Esophagus muscularis mucosa (tissue), 4 donors: ENCODE measurements around the gene CDC14B. TPM values are rescaled to one million over a fixed set of nuclear protein-coding genes. Genes with fewer than 3 reads are reported as not detected.

Source experiments
- DNase-seq: peaks from one replicate; pipeline ENCODE4 v3.0.0-alpha.2; 2017; ENCODE audit errors: extremely low spot score
- H3K27ac ChIP-seq, 4 donors: fragments of 200-600 bp; sonication (generic); replicated peaks in 1 of 4; 1 replicate in 3 of 4; 2 replicates in 1 of 4; pipeline ENCODE4 v1.5.1; 2016 to 2019; ENCODE audit warnings: mild to moderate bottlenecking in 1 of 4
- H3K27me3 ChIP-seq, 4 donors: fragments of 200-600 bp; sonication (generic); one replicate each; pipeline versions ENCODE4 v1.5.1 to v1.6.0; 2016 to 2019
- H3K36me3 ChIP-seq, 4 donors: fragments of 200-600 bp; sonication (generic); one replicate each; pipeline ENCODE4 v1.5.1; 2016 to 2019
- H3K4me1 ChIP-seq, 4 donors: fragments of 200-600 bp; sonication (generic); one replicate each; pipeline ENCODE4 v1.5.1; 2016 to 2019
- H3K4me3 ChIP-seq, 4 donors: fragments of 200-600 bp; sonication (generic); 1 replicate in 2 of 4; 2 replicates in 2 of 4; pipeline ENCODE4 v1.5.1; 2016 to 2019; ENCODE audit warnings: mild to moderate bottlenecking in 4 of 4, moderate library complexity in 1 of 4
- H3K9me3 ChIP-seq, 4 donors: fragments of 200-600 bp; sonication (generic); 1 replicate in 3 of 4; 2 replicates in 1 of 4; pipeline ENCODE4 v1.5.1; 2016 to 2019
- EP300 ChIP-seq: sonication (generic); formaldehyde crosslinking; IDR thresholded peaks from one replicate; pipeline ENCODE4 v1.6.1; 2017; ENCODE audit warnings: antibody characterized with exemption
- POLR2A ChIP-seq: fragments of 450-650 bp; IDR thresholded peaks from one replicate; pipeline ENCODE4 v1.6.1; 2017; ENCODE audit warnings: antibody characterized with exemption, moderate library complexity, mild to moderate bottlenecking, low read depth
- POLR2AphosphoS5 ChIP-seq, 2 donors: sonication (generic); formaldehyde crosslinking; IDR thresholded peaks; one replicate each; pipeline ENCODE4 v1.6.1; 2017; ENCODE audit warnings: antibody characterized with exemption in 2 of 2
- WGBS: methylation state at CpG from one replicate; pipeline ENCODE4 v1.1.5; 2018; 5-methylcytosine and 5-hydroxymethylcytosine counted together
- intact Hi-C: fragments of 100-400 bp; cut with DNase I; formaldehyde crosslinking; loops from one replicate; pipeline ENCODE4 v1.15.1; 2023
- total RNA-seq, 4 donors: library from RNA; depleted of rRNA; stranded (reverse); fragments of >200 nt; gene quantifications; one replicate each; pipeline versions ENCODE4 v1.1.0 to v1.2.1, GENCODE V29; 2016
- TF ChIP-seq, protein P1 (sequence below), 3 experiments: fragments of 200-600 bp in 2 of 3; fragments of 450-650 bp in 1 of 3; sonication (generic) in 2 of 3; IDR thresholded peaks; one replicate each; pipeline ENCODE4 v1.5.1; 2017 to 2019; ENCODE audit warnings: antibody characterized with exemption in 3 of 3, mild to moderate bottlenecking in 2 of 3, moderate library complexity in 1 of 3

Gene CDC14B
- total RNA-seq, 4 donors from 2014 or later = 22.0 to 39.7 (median 27.0) TPM

DNA sequence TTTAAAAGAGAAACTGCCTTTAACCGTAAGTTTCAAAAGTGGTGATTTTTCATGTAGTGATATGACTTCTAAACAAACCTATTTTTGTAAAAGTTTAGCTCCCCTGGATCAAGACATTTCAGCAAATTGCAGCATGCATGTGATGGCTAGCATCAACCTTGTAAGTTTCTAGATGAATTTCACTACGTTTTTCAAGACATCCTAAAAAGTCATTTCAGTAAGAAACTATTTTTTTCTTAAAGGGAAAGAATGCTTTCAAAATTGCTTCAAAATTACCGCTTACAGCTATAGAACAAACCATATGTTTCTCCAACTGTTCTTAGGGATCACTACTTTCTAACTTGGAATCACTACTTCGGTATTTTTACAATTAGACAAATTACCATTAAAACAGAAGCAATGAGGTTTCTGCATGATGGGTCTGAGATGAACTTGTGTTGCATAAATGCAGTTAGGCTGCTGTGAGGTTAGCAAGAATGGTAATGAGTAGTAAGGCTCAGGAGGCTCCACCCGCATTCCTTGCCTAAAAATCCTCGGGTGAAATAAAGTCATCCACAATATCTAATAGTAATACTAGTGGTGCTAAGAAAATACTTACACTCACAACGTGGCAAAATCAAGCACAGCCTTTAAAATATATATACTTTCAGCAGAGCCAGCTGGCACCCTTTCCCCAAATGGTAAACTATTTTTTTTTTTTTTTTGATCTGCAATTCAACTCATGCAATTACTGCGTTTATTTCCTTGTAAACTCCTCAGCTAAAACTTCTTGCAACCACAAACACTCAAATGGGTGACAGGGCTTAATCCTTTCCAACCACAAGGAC lies 53.8 kb downstream of the CDC14B start:
- peak overlapping the region; percentile 87 to 94 (median 89) for H3K27ac ChIP-seq
- H3K4me1 ChIP-seq = peaks cover 6 to 25% (median 24%) of the 10 kb centered on the region in 4 donors
- peaks cover 0 to 20% (median 12%) of the 10 kb centered on the region in 4 donors for H3K36me3 ChIP-seq
- H3K9me3 ChIP-seq = no peaks in the 10 kb centered on the region
- H3K4me3 ChIP-seq = peak overlapping the region; percentile 74 to 91 (median 90)
- no peaks in the 10 kb centered on the region for H3K27me3 ChIP-seq
- intact Hi-C loops = loop anchor here (5.0 kb wide), 2 partner anchors 51 to 114 kb away; partner anchors contain the start of genes CDC14B and HABP4
- TF ChIP-seq EP300 (no peak), POLR2A (no peak), POLR2AphosphoS5 (IDR thresholded peaks at IDR 0.05) (no peak)
- TF ChIP-seq, protein P1, sequence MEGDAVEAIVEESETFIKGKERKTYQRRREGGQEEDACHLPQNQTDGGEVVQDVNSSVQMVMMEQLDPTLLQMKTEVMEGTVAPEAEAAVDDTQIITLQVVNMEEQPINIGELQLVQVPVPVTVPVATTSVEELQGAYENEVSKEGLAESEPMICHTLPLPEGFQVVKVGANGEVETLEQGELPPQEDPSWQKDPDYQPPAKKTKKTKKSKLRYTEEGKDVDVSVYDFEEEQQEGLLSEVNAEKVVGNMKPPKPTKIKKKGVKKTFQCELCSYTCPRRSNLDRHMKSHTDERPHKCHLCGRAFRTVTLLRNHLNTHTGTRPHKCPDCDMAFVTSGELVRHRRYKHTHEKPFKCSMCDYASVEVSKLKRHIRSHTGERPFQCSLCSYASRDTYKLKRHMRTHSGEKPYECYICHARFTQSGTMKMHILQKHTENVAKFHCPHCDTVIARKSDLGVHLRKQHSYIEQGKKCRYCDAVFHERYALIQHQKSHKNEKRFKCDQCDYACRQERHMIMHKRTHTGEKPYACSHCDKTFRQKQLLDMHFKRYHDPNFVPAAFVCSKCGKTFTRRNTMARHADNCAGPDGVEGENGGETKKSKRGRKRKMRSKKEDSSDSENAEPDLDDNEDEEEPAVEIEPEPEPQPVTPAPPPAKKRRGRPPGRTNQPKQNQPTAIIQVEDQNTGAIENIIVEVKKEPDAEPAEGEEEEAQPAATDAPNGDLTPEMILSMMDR (IDR thresholded peaks at IDR 0.05) = no peak
- no peak for DNase-seq
- 18% methylated on average over 8 of the region's 8 CpGs for WGBS

DNA sequence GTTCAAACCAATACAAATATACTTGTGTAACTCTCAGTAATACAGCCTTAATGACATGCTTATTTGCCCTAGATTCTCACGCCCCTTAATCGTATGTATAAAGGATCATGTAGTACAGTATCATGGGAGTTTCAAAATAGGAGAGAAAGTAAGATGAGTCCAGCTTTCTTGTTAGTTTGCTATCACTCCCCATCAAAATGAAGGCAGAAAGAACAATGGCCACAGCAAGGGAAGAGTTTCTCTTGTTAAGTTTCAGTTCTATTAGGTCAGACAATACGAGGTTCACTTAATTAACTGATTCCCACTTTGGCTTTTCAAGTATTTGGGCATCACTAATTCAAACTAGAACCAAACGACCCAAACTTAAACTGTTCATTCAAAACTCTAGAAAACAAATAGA lies 55.4 kb downstream of the CDC14B start:
- H3K27me3 ChIP-seq = no peaks in the 10 kb centered on the region
- H3K27ac ChIP-seq = no peak overlapping the region
- 79% methylated on average over 4 of the region's 4 CpGs for WGBS
- peaks cover 6 to 25% (median 24%) of the 10 kb centered on the region in 4 donors for H3K4me1 ChIP-seq
- no peaks in the 10 kb centered on the region for H3K9me3 ChIP-seq
- TF ChIP-seq EP300 = no peak
- TF ChIP-seq, protein P1 (IDR thresholded peaks at IDR 0.05) = no peak
- no peak for TF ChIP-seq POLR2AphosphoS5 (IDR thresholded peaks at IDR 0.05)
- no peak for TF ChIP-seq POLR2A
- intact Hi-C loops = no loop called here
- no peak overlapping the region for H3K4me3 ChIP-seq
- DNase-seq = no peak
- peaks cover 5 to 25% (median 16%) of the 10 kb centered on the region in 4 donors for H3K36me3 ChIP-seq

DNA sequence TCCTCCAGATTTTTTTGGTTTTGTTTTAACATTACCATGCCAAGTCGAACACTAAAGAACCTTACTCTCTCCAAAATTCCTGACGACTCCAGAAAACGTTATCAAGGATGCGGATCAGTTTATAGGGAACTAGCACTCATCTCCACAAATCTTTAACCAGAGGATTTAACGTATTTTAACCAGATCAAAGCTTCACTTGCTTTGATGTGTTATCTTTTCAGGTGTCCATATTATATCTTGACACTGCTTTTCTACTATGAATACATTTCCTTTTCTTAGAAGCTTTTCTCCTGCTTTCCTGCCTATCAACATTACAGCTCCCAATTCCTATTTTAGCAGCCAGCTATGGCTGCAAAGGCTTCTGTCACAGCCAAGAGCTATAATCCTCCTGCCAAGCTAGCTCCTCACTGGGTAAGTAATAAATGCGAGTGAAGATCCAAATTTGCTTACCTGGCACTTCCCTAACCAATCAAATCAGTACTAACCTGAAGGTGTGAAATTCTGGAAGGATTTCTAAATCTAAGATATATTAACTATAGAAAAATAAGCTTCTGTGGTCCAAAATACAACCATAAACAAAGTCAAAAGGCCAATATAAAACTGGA lies 60.2 kb downstream of the CDC14B start:
- TF ChIP-seq, protein P1 (IDR thresholded peaks at IDR 0.05) = no peak
- no peak for TF ChIP-seq POLR2AphosphoS5 (IDR thresholded peaks at IDR 0.05)
- TF ChIP-seq POLR2A = no peak
- no peak for TF ChIP-seq EP300
- Histone ChIP-seq H3K4me3 (no peak overlapping the region), H3K4me1 (peaks cover 0 to 19% (median 13%) of the 10 kb centered on the region in 4 donors), H3K27ac (no peak overlapping the region), H3K9me3 (no peaks in the 10 kb centered on the region), H3K27me3 (no peaks in the 10 kb centered on the region), H3K36me3 (peaks cover 5 to 25% (median 16%) of the 10 kb centered on the region in 4 donors)
- intact Hi-C loops = no loop called here
- WGBS = 85% methylated on average over 6 of the region's 6 CpGs
- no peak for DNase-seq

DNA sequence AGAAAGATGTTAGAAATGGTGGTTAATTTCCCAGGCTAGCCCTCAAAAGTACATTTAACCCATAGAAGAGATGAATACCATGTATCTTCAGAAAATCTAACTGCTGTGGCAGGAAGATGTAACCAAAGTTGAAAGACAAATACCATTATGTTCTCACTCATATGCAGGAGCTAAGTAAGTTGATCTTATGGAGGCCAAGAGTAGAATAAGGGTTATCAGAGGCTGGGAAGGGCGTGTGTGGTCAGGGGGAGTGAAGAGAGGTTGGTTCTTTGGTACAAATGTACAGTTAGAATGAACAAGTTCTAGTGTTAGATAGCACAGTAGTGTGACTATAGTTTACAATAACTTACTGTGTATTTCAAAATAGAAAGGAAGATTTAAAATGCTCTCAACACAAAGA lies 61.7 kb downstream of the CDC14B start:
- TF ChIP-seq EP300 (no peak), POLR2A (no peak), POLR2AphosphoS5 (IDR thresholded peaks at IDR 0.05) (no peak)
- TF ChIP-seq, protein P1 (IDR thresholded peaks at IDR 0.05) = no peak
- WGBS = 91% methylated on average over 1 of the region's 1 CpG
- H3K4me3 ChIP-seq = no peak overlapping the region
- H3K36me3 ChIP-seq = peaks cover 5 to 25% (median 16%) of the 10 kb centered on the region in 4 donors
- no peak for DNase-seq
- intact Hi-C loops = no loop called here
- no peaks in the 10 kb centered on the region for H3K9me3 ChIP-seq
- H3K27ac ChIP-seq = no peak overlapping the region
- peaks cover 4 to 26% (median 12%) of the 10 kb centered on the region in 4 donors for H3K4me1 ChIP-seq
- no peaks in the 10 kb centered on the region for H3K27me3 ChIP-seq
